ENCODE results near the gene FAM78A. TPM values are rescaled to one million over a fixed set of nuclear protein-coding genes. Genes with fewer than 3 reads are reported as not detected.

Gene FAM78A
- total RNA-seq, 6 experiments from 2014 or later = 0.11 to 0.83 (median 0.34) TPM

GRCh38 chr9:131318231-131319085 is 42.1 kb upstream of the FAM78A start:
- no peaks in the 10 kb centered on the region for H3K36me3 Mint-ChIP-seq (ENCODE audit: low read depth)
- H3K9me3 Mint-ChIP-seq = no peaks in the 10 kb centered on the region
- no peak for TF ChIP-seq CTCF (IDR thresholded peaks at IDR 0.05)
- H3K4me1 Mint-ChIP-seq (ENCODE audit: low read depth) = peaks cover 8% of the 10 kb centered on the region; the same call in 1 of the 2 replicates
- H3K4me3 Mint-ChIP-seq = no peak overlapping the region
- DNase-seq = no peak
- H3K27me3 Mint-ChIP-seq (ENCODE audit: insufficient read depth) = peaks cover 3% of the 10 kb centered on the region
- no peak overlapping the region for H3K27ac Mint-ChIP-seq

GRCh38 chr9:131312822-131313770 is 36.8 kb upstream of the FAM78A start:
- Mint-ChIP-seq H3K27ac (no peak overlapping the region), H3K9me3 (no peaks in the 10 kb centered on the region), H3K4me1 (ENCODE audit: low read depth) (peaks cover 8% of the 10 kb centered on the region; the same call in 1 of the 2 replicates), H3K4me3 (no peak overlapping the region), H3K27me3 (ENCODE audit: insufficient read depth) (peaks cover 12% of the 10 kb centered on the region), H3K36me3 (ENCODE audit: low read depth) (no peaks in the 10 kb centered on the region)
- no peak for DNase-seq
- TF ChIP-seq CTCF (IDR thresholded peaks at IDR 0.05) = no peak

- Mint-ChIP-seq H3K27ac (no peak overlapping the region), H3K36me3 (ENCODE audit: low read depth) (no peaks in the 10 kb centered on the region), H3K27me3 (ENCODE audit: insufficient read depth) (peaks cover 12% of the 10 kb centered on the region), H3K4me3 (no peak overlapping the region), H3K9me3 (no peaks in the 10 kb centered on the region), H3K4me1 (ENCODE audit: low read depth) (peaks cover 3% of the 10 kb centered on the region; the same call in 1 of the 2 replicates)
- TF ChIP-seq CTCF (IDR thresholded peaks at IDR 0.05) = no peak
- DNase-seq = no peak
Measured at GRCh38 chr9:131312246-131312645, 35.9 kb upstream of the FAM78A start.

DNA sequence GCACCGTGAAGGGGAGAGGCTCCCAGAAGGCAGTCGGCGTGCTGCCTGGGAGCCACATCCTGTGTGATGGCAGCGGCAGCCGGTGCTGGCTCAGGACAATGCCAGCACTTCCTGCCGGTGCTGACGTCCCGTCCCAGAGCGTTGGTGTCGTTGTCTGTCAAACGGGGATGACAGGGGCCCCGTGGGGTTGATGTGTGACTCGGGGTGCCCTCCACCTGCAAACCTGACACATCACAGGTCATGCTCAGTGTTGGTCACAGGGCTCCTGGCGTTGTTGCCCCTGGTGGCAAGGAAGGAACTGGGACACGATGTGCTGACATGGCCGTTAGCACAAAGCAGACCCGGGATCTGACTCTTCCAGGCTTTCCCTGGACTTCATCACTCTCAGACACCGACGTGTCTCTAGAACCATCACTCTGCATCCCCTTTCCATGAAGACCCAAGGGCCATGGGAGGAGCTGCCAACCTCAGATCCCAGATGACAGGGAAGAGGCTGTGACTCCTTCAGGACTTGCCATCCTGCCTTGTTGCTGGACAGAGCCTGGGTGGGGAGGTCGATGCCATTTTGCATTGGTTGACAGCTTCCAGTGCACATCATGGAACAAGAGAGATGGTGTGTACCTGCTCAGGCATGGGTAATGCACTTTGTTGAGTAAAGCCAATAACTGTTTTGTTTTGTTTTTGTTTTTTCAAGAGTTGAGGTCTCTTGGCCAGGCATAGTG is 34.7 kb upstream of the FAM78A start:
- TF ChIP-seq CTCF (IDR thresholded peaks at IDR 0.05) = no peak
- no peak overlapping the region for H3K27ac Mint-ChIP-seq
- no peaks in the 10 kb centered on the region for H3K4me1 Mint-ChIP-seq (ENCODE audit: low read depth)
- no peaks in the 10 kb centered on the region for H3K36me3 Mint-ChIP-seq (ENCODE audit: low read depth)
- no peak overlapping the region for H3K4me3 Mint-ChIP-seq
- no peaks in the 10 kb centered on the region for H3K9me3 Mint-ChIP-seq
- peaks cover 12% of the 10 kb centered on the region for H3K27me3 Mint-ChIP-seq (ENCODE audit: insufficient read depth)
- DNase-seq = no peak
